Activated CD8-positive, alpha-beta memory T cell treated with anti-CD3 and anti-CD28 coated beads for 36 hours (primary cell): ENCODE measurements around the gene CEACAM19. TPM values are rescaled to one million over a fixed set of nuclear protein-coding genes. Genes with fewer than 3 reads are reported as not detected.

Source experiments
- CTCF ChIA-PET: fragments of 350-600 bp; sonication (Branson Sonifier 250); formaldehyde crosslinking; loops from one replicate; lab custom pipeline; 2021; ENCODE audit warnings: antibody characterized with exemption; lab: Charles Lee
- POLR2A ChIA-PET: fragments of 350-600 bp; sonication (Branson Sonifier 250); formaldehyde crosslinking; loops from one replicate; lab custom pipeline; 2021; ENCODE audit warnings: antibody characterized with exemption; lab: Charles Lee
- total RNA-seq, 2 experiments: library from RNA; stranded (reverse); gene quantifications; one replicate each; pipeline ENCODE4 v1.2.3, GENCODE V29; 2021

Gene CEACAM19
- total RNA-seq, 2 experiments from 2014 or later = 0.13 to 0.23 TPM

GRCh38 chr19:44689290-44690130, 18.2 kb downstream of the CEACAM19 start:
- POLR2A ChIA-PET = no interaction called here
- CTCF ChIA-PET = interaction anchor here (0.6 to 4.5 kb wide), 16 partner anchors 9 to 1161 kb away, joined by 3 to 46 read pairs (median 4); no protein-coding TSS in a partner anchor

GRCh38 chr19:44690131-44690440, 18.8 kb downstream of the CEACAM19 start:
- ChIA-PET POLR2A (no interaction called here), CTCF (interaction anchor here (0.6 to 4.5 kb wide), 11 partner anchors 23 to 1162 kb away, joined by 3 to 46 read pairs (median 4); no protein-coding TSS in a partner anchor)

- CTCF ChIA-PET = interaction anchor here (1.1 to 1.7 kb wide), 3 partner anchors 21 to 78 kb away, joined by 3 to 9 read pairs (median 9); no protein-coding TSS in a partner anchor
- POLR2A ChIA-PET = no interaction called here
Observed at GRCh38 chr19:44692379-44692721, 21.1 kb downstream of the CEACAM19 start.

- POLR2A ChIA-PET = no interaction called here
- CTCF ChIA-PET = interaction anchor here (0.6 to 2.4 kb wide), 3 partner anchors 28 to 258 kb away, joined by 3 to 7 read pairs (median 4); no protein-coding TSS in a partner anchor
Observed at GRCh38 chr19:44694184-44694579, 22.9 kb downstream of the CEACAM19 start.

- ChIA-PET CTCF (interaction anchor here (0.7 to 1.5 kb wide), 2 partner anchors 8 to 1964 kb away, joined by 3 read pairs; no protein-coding TSS in a partner anchor), POLR2A (no interaction called here)
Observed at GRCh38 chr19:44696939-44697669, 25.8 kb downstream of the CEACAM19 start.

GRCh38 chr19:44697670-44698034, 26.4 kb downstream of the CEACAM19 start:
- ChIA-PET POLR2A (no interaction called here), CTCF (interaction anchor here (1.5 kb wide), 1 partner anchor 9 kb away, joined by 3 read pairs; no protein-coding TSS in a partner anchor)

- ChIA-PET CTCF (interaction anchor here (1.5 kb wide), 1 partner anchor 10 kb away, joined by 3 read pairs; no protein-coding TSS in a partner anchor), POLR2A (no interaction called here)
Observed at GRCh38 chr19:44698492-44699201, 27.4 kb downstream of the CEACAM19 start, which contains the start of gene CEACAM16. TSS of gene CEACAM16 (plus strand) at chr19:44699151. CDS start at chr19:44701457, 2,306 bp downstream.

- ChIA-PET POLR2A (interaction anchor here (1.0 kb wide), 1 partner anchor 14 kb away, joined by 3 read pairs; no protein-coding TSS in a partner anchor), CTCF (no interaction called here)
Observed at GRCh38 chr19:44700547-44700946, 29.3 kb downstream of the CEACAM19 start.

- POLR2A ChIA-PET = no interaction called here
- CTCF ChIA-PET = interaction anchor here (0.9 to 1.0 kb wide), 2 partner anchors 23 to 83 kb away, joined by 3 to 4 read pairs; no protein-coding TSS in a partner anchor
Observed at GRCh38 chr19:44701228-44701627, 29.9 kb downstream of the CEACAM19 start.

- ChIA-PET POLR2A (no interaction called here), CTCF (interaction anchor here (1.4 kb wide), 1 partner anchor 22 kb away, joined by 3 read pairs; no protein-coding TSS in a partner anchor)
Observed at GRCh38 chr19:44702551-44703176, 31.4 kb downstream of the CEACAM19 start.

- ChIA-PET CTCF (interaction anchor here (1.4 kb wide), 1 partner anchor 21 kb away, joined by 3 read pairs; no protein-coding TSS in a partner anchor), POLR2A (no interaction called here)
Observed at GRCh38 chr19:44703336-44704078, 32.2 kb downstream of the CEACAM19 start.

- ChIA-PET CTCF (interaction anchor here (1.3 kb wide), 1 partner anchor 66 kb away, joined by 4 read pairs; no protein-coding TSS in a partner anchor), POLR2A (no interaction called here)
Observed at GRCh38 chr19:44704982-44705381, 33.7 kb downstream of the CEACAM19 start.

GRCh38 chr19:44705502-44706010, 34.3 kb downstream of the CEACAM19 start:
- ChIA-PET POLR2A (no interaction called here), CTCF (interaction anchor here (1.0 to 1.3 kb wide), 2 partner anchors 18 to 65 kb away, joined by 3 to 4 read pairs; no protein-coding TSS in a partner anchor)

GRCh38 chr19:44706506-44707236, 35.4 kb downstream of the CEACAM19 start:
- POLR2A ChIA-PET = no interaction called here
- CTCF ChIA-PET = interaction anchor here (0.6 to 1.0 kb wide), 2 partner anchors 17 to 64 kb away, joined by 3 to 4 read pairs; no protein-coding TSS in a partner anchor

GRCh38 chr19:44707794-44708193, 36.5 kb downstream of the CEACAM19 start:
- ChIA-PET POLR2A (no interaction called here), CTCF (no interaction called here)

GRCh38 chr19:44708940-44709339, 37.7 kb downstream of the CEACAM19 start:
- POLR2A ChIA-PET = no interaction called here
- CTCF ChIA-PET = interaction anchor here (0.8 to 2.7 kb wide), 4 partner anchors 15 to 132 kb away, joined by 3 to 6 read pairs (median 3); no protein-coding TSS in a partner anchor
